Common myeloid progenitor, CD34-positive (primary cell): ENCODE measurements around the gene SPN.

ENCODE experiments used
- CTCF ChIA-PET: fragments of 350-600 bp; sonication (Branson Sonifier 250); formaldehyde crosslinking; loops from one replicate; lab custom pipeline; 2021; ENCODE audit warnings: antibody characterized with exemption; lab: Charles Lee
- POLR2A ChIA-PET: fragments of 350-600 bp; sonication (Branson Sonifier 250); formaldehyde crosslinking; loops from one replicate; lab custom pipeline; 2021; ENCODE audit warnings: antibody characterized with exemption; lab: Charles Lee
- DNase-seq, 3 donors: peaks; one replicate each; pipeline versions ENCODE4 v3.0.0 to v3.0.0-alpha.2; 2013
- H3K27ac ChIP-seq, 2 experiments: 1 replicate in 1 of 2; 2 replicates in 1 of 2; pipeline ENCODE4 v1.7.0; 2013; ENCODE audit warnings: inconsistent platforms in 2 of 2, low read length in 2 of 2, mild to moderate bottlenecking in 2 of 2, low read depth in 1 of 2, moderate library complexity in 1 of 2; ENCODE audit not compliant: severe bottlenecking in 2 of 2, insufficient read depth in 1 of 2, poor library complexity in 1 of 2
- H3K27me3 ChIP-seq, 5 experiments: replicated peaks in 2 of 5; 1 replicate in 3 of 5; 2 replicates in 2 of 5; pipeline versions ENCODE4 v1.6.1 to v1.7.0; 2013; ENCODE audit warnings: low read length in 4 of 5, mild to moderate bottlenecking in 2 of 5, moderate library complexity in 2 of 5, inconsistent platforms in 1 of 5; ENCODE audit not compliant: insufficient read depth in 5 of 5, control insufficient read depth in 4 of 5
- H3K36me3 ChIP-seq, 4 experiments: 1 replicate in 2 of 4; 2 replicates in 2 of 4; pipeline versions ENCODE4 v1.6.1 to v1.7.0; 2013; ENCODE audit warnings: low read length in 3 of 4, control low read depth in 1 of 4, mild to moderate bottlenecking in 1 of 4; ENCODE audit not compliant: control insufficient read depth in 4 of 4, insufficient read depth in 4 of 4
- H3K4me1 ChIP-seq, 4 experiments: 1 replicate in 3 of 4; 2 replicates in 1 of 4; pipeline versions ENCODE4 v1.6.1 to v1.7.1; 2013; ENCODE audit warnings: low read length in 3 of 4, mild to moderate bottlenecking in 3 of 4, control low read depth in 1 of 4, inconsistent platforms in 1 of 4, moderate library complexity in 1 of 4; ENCODE audit not compliant: control insufficient read depth in 4 of 4, insufficient read depth in 4 of 4; ENCODE audit errors: control extremely low read depth in 1 of 4
- H3K4me3 ChIP-seq, 7 experiments: 1 replicate in 4 of 7; 2 replicates in 3 of 7; pipeline versions ENCODE4 v1.5.1 to v1.7.0; 2013; ENCODE audit warnings: mild to moderate bottlenecking in 7 of 7, low read length in 6 of 7, moderate library complexity in 6 of 7, inconsistent platforms in 2 of 7, low read depth in 2 of 7, control low read depth in 1 of 7; ENCODE audit not compliant: insufficient read depth in 4 of 7, control insufficient read depth in 1 of 7; ENCODE audit errors: extremely low read depth in 1 of 7
- H3K9me3 ChIP-seq, 5 experiments: 1 replicate in 4 of 5; 2 replicates in 1 of 5; pipeline versions ENCODE4 v1.6.1 to v1.7.1; 2013; ENCODE audit warnings: low read length in 4 of 5, mild to moderate bottlenecking in 2 of 5, inconsistent platforms in 1 of 5, low read depth in 1 of 5, moderate library complexity in 1 of 5; ENCODE audit not compliant: control insufficient read depth in 4 of 5, insufficient read depth in 2 of 5; ENCODE audit errors: control extremely low read depth in 1 of 5
- WGBS: methylation state at CpG from one replicate; pipeline ENCODE4 v1.1.5; 2013; ENCODE audit not compliant: insufficient coverage; 5-methylcytosine and 5-hydroxymethylcytosine counted together

Gene SPN

DNA sequence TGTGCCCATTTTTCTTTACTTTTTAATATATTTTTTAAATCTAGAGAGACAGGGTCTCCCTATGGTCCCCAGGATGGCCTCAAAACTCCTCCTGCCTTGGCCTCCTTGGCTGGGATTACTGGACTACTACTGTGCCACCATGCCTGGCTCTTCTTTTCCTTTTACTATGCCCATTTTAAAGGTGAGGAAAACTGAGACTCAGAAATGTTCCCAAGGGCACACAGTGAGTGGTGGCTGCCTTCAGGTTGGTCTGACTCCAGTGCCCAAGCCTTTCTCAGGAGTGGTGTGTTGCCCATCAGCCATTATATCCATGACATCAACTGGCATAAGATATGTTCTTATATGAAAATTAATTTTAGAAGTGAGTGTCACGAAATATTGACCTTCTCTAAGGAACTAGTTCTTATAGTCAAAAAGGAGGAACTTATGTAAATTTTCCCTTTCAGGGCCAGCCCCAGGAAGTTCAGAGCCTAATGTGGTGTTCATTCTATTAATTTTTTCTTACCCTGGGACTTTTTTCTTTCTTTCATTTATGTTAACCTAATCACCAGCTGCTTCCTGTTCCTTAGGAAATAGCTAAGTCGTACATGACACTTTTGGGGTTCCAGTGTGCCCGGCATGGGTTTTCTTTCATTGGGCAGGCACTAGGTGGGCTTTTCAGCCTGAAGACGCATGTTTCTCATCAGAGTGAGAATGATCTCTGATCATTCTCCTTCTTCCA is 17.9 kb upstream of the SPN start:
- Histone ChIP-seq H3K27ac (peak overlapping the region in 1 of 2 experiments; percentile 65), H3K27me3 (no peaks in the 10 kb centered on the region), H3K4me3 (peak overlapping the region in 2 of 7 experiments; percentile 3 to 13), H3K36me3 (no peaks in the 10 kb centered on the region), H3K4me1 (peaks cover 9 to 58% (median 39%) of the 10 kb centered on the region in 4 experiments), H3K9me3 (no peaks in the 10 kb centered on the region)
- ChIA-PET POLR2A (interaction anchor here (0.5 to 1.1 kb wide), 2 partner anchors 17 to 20 kb away, joined by 3 to 11 read pairs; partner anchors contain the start of gene SPN), CTCF (interaction anchor here (0.9 to 1.5 kb wide), 4 partner anchors 18 to 46 kb away, joined by 3 to 4 read pairs (median 3); partner anchors contain the start of gene SPN)
- 25% methylated on average over 3 of the region's 4 CpGs for WGBS
- peak; percentile 51 to 88 (median 87) for DNase-seq

DNA sequence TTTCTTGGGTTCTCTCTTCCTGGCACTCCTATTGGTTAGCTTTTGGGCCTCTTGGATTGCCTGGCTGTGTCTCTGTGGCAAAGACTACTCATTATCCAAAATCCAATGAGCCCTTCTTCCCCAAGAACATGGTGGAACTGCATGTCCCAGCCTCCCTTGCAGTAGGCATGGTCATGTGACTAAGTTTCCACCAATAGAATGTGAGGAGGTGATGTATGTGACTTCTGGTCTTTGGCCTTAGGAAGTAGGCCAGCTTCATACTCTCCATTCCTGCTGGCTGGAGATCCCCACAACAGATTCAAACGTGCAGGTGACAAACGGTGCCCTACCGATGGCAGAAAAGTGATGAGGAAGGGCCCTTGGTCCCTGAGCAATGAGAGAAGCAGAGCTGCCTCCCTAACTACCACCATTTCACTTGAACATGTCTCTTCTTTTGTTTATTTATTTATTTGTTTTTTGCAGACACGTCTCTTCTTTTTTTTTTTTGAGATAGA is 17.3 kb upstream of the SPN start:
- H3K27me3 ChIP-seq = no peaks in the 10 kb centered on the region
- H3K9me3 ChIP-seq = no peaks in the 10 kb centered on the region
- peak; percentile 71 to 85 (median 82) for DNase-seq
- ChIA-PET POLR2A (interaction anchor here (0.5 to 1.1 kb wide), 2 partner anchors 17 to 19 kb away, joined by 3 to 11 read pairs; partner anchors contain the start of gene SPN), CTCF (interaction anchor here (0.9 to 1.5 kb wide), 5 partner anchors 18 to 46 kb away, joined by 3 to 4 read pairs (median 3); partner anchors contain the start of gene SPN)
- WGBS = no CpG with 5 or more reads among the region's 4 CpGs
- peak overlapping the region in 1 of 2 experiments; percentile 65 for H3K27ac ChIP-seq
- H3K36me3 ChIP-seq = no peaks in the 10 kb centered on the region
- peaks cover 9 to 58% (median 38%) of the 10 kb centered on the region in 4 experiments for H3K4me1 ChIP-seq
- peak overlapping the region in 2 of 7 experiments; percentile 3 to 11 for H3K4me3 ChIP-seq

DNA sequence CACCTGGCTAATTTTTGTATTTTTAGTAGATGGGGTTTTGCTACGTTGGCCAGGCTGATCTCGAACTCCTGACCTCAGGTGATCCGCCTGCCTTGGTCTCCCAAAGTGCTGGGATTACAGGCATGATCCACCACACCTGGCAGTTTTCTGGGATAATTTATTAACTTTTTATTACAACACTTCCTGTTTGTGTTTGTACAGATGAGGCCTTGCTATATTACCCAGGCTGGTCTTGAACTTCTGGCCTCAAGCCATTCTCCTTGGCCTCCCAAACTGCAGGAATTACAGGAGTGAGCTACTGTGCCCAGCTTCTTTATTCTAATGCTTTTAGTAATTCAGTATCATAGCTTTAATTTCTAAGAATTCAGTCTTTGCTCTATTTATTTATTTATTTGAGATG is 16.1 kb upstream of the SPN start:
- Histone ChIP-seq H3K4me3 (no peak overlapping the region), H3K36me3 (no peaks in the 10 kb centered on the region), H3K4me1 (peaks cover 9 to 57% (median 26%) of the 10 kb centered on the region in 4 experiments), H3K27ac (no peak overlapping the region), H3K9me3 (no peaks in the 10 kb centered on the region), H3K27me3 (no peaks in the 10 kb centered on the region)
- DNase-seq = no peak
- 95% methylated on average over 3 of the region's 3 CpGs for WGBS
- CTCF ChIA-PET = interaction anchor here (0.7 to 1.0 kb wide), 2 partner anchors 14 to 17 kb away, joined by 3 read pairs; no protein-coding TSS in a partner anchor
- POLR2A ChIA-PET = no interaction called here

DNA sequence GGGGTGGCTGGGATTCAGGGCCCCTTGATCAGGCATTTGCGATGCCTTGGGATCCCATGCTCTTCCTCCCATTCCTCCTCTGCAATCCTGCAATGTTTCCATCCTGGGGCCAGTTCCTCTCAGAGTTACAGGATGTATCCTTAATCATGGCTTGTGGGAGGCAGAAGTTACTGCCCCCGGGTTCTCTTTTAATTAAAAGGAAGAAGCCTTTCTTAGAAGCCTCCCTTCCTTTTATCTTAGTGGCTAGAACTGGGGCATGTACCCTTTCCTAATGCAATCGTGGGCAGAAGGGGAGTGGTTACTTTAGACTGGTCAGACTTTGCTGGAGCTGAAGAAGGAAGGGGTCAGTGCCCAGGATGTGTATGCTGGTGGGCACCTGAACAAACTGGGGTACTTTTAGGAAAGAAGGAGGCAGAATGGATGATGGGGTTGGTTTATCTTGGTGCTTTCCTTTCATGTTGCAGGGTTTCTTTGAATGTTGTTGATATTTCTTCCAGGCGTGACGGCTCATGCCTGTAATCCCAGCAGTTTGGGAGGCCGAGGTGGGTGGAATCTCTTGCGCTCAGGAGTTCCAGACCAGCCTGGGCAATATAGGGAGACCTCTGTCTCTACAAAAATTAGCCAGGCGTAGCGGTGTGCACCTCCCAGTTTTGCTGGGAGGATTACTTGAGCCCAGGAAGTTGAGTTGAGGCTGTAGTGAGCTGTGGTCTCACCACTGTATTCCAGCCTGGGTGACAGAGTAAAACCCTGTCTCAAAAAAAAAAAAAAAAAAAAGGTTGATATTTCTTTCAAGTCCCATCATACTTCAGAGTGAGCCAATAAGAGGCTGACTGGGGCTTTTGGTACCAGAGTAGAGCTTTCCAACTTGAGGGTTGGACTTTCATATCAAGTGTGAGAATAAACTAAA is 13.2 kb upstream of the SPN start:
- CTCF ChIA-PET = interaction anchor here (0.7 to 2.4 kb wide), 3 partner anchors 8 to 199 kb away, joined by 3 to 13 read pairs (median 4); no protein-coding TSS in a partner anchor
- no peak for DNase-seq
- WGBS = 82% methylated on average over 7 of the region's 9 CpGs
- Histone ChIP-seq H3K36me3 (no peaks in the 10 kb centered on the region), H3K4me3 (peak overlapping the region in 1 of 7 experiments; percentile 32), H3K4me1 (peaks cover 17 to 59% (median 34%) of the 10 kb centered on the region in 4 experiments), H3K27me3 (no peaks in the 10 kb centered on the region), H3K9me3 (no peaks in the 10 kb centered on the region), H3K27ac (no peak overlapping the region)
- POLR2A ChIA-PET = interaction anchor here (0.7 to 2.0 kb wide), 2 partner anchors 13 kb away, joined by 3 to 8 read pairs; partner anchors contain the start of gene SPN

DNA sequence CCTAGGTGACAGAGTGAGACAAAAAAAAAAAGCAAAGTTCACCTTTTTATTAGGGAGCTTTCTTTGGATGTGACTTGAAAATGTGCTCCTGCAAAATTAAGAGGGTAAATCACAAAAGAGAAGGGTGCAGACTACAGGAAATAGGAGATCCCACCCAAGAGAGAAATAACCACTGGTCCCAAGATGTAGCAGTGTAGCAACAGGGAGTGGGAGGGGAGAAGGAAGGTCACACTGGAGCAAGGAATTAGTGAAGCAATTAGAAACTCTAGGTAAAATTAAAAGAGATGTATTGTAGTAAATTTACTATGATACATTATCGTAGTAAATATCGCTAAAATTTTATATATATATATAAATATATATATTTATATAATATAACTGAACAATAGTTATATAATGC is 12.3 kb upstream of the SPN start:
- POLR2A ChIA-PET = interaction anchor here (0.6 to 0.7 kb wide), 2 partner anchors 13 to 16 kb away, joined by 3 to 4 read pairs; partner anchors contain the start of gene SPN
- CTCF ChIA-PET = interaction anchor here (2.4 kb wide), 1 partner anchor 9 kb away, joined by 13 read pairs; no protein-coding TSS in a partner anchor
- no peaks in the 10 kb centered on the region for H3K9me3 ChIP-seq
- H3K36me3 ChIP-seq = no peaks in the 10 kb centered on the region
- H3K27me3 ChIP-seq = no peaks in the 10 kb centered on the region
- no peak overlapping the region for H3K4me3 ChIP-seq
- H3K27ac ChIP-seq = no peak overlapping the region
- no CpG with 5 or more reads among the region's 2 CpGs for WGBS
- no peak for DNase-seq
- H3K4me1 ChIP-seq = peaks cover 10 to 55% (median 30%) of the 10 kb centered on the region in 4 experiments

DNA sequence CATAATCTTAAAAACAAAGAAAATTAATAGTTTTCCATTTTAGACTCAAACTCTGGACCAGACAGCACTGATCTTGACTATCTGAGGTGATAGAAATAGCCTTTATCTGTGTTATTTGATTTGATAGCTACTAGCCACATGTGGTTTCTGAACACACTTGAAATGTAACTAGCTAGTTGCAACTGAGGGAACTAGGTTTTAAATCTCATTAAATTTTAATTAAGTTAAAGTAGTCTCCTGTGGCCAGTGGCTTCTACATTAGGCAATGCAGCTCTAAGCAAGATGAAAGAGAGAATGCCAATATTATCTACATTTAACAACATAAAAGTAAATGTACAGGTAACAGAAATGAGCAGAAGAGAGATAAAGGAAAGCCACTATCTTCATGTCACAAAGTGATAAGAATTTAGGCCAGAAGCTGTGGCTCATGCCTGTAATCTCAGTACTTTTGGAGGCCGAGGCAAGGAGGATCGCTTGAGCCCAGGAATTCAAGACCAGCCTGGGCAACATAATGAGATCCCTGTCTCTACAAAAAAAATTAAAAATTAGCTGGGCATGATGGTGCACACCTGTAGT is 11.2 kb upstream of the SPN start:
- Histone ChIP-seq H3K27ac (no peak overlapping the region), H3K27me3 (no peaks in the 10 kb centered on the region), H3K4me3 (no peak overlapping the region), H3K9me3 (no peaks in the 10 kb centered on the region), H3K36me3 (no peaks in the 10 kb centered on the region), H3K4me1 (peaks cover 10 to 52% (median 29%) of the 10 kb centered on the region in 4 experiments)
- ChIA-PET CTCF (interaction anchor here (0.6 to 2.4 kb wide), 7 partner anchors 10 to 105 kb away, joined by 3 to 13 read pairs (median 4); partner anchors contain the start of genes QPRT and SPN), POLR2A (interaction anchor here (0.7 to 1.2 kb wide), 3 partner anchors 10 to 80 kb away, joined by 3 to 4 read pairs (median 3); partner anchors contain the start of gene SPN)
- 60% methylated on average over 1 of the region's 2 CpGs for WGBS
- no peak for DNase-seq
